Progenitor cell of endocrine pancreas (in vitro differentiated cells): Measurements from ENCODE around the gene CCR4. TPM values are rescaled to one million over a fixed set of nuclear protein-coding genes. Genes with fewer than 3 reads are reported as not detected.
A peak's percentile ranks its signal among the peaks of the same experiment; 100 is the strongest.
"Not testable (repeated sequence)": the region's sequence is repeated elsewhere in the genome, so short reads cannot be mapped to it uniquely, and the experiment has no call there.

Experiments used
- DNase-seq: peaks from one replicate; pipeline ENCODE4 v3.0.0; 2021; ENCODE audit warnings: low spot score; ENCODE audit not compliant: unreplicated experiment
- H3K27ac Mint-ChIP-seq: 2 replicates; pipeline ENCODE4 v1.8.0; 2021; ENCODE audit warnings: mild to moderate bottlenecking, moderate library complexity, mixed read lengths
- H3K27me3 Mint-ChIP-seq: 2 replicates; pipeline ENCODE4 v1.8.0; 2021; ENCODE audit warnings: mixed read lengths
- H3K36me3 Mint-ChIP-seq: 2 replicates; pipeline ENCODE4 v1.8.0; 2022; ENCODE audit warnings: mixed read lengths; ENCODE audit not compliant: insufficient read depth
- H3K4me1 Mint-ChIP-seq: 2 replicates; pipeline ENCODE4 v1.8.0; 2021; ENCODE audit warnings: low read depth, mixed read lengths
- H3K4me3 Mint-ChIP-seq: 2 replicates; pipeline ENCODE4 v1.8.0; 2021; ENCODE audit warnings: low read depth, mild to moderate bottlenecking, moderate library complexity, mixed read lengths
- H3K9me3 Mint-ChIP-seq: 2 replicates; pipeline ENCODE4 v1.8.0; 2021; ENCODE audit warnings: low read depth, mixed read lengths
- total RNA-seq: library from RNA; stranded (reverse); gene quantifications from 2 replicates; pipeline ENCODE4 v1.2.1, GENCODE V29; 2021
- TF ChIP-seq, protein P1 (sequence below): fragments of 200-600 bp; sonication (generic); IDR thresholded peaks from one replicate; pipeline ENCODE4 v1.5.0; 2021; ENCODE audit warnings: antibody characterized with exemption, mild to moderate bottlenecking; ENCODE audit not compliant: unreplicated experiment

Gene CCR4
- total RNA-seq, 1 donor from 2014 or later: not detected

DNA sequence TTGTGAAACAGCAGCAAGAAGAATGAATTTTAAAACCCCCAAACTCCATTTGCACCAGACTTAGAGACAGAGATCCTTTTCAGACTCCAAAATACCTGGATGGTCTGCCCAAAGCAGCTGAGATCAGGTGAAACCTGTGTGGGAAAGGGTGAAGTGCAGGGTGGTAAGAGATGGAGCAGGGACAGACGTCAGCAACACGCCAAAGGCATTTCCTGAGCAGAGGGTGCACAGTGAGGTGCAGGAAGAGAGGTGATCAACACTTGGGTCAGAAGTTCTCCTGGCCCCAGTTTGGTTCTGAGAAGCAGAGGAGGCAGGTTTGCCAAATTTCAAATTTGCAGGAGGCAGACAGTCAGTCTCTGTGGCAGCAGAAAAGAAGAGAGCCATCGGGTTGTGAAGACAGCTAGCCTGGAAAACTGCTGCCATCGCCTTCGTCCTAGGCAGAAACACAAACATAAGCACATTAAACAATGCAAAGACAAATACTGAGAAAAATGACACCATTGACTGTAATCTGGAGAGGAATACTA lies 9.8 kb downstream of the CCR4 start:
- peaks cover 8% of the 10 kb centered on the region for H3K9me3 Mint-ChIP-seq
- no peak overlapping the region for H3K27ac Mint-ChIP-seq
- no peak overlapping the region for H3K4me3 Mint-ChIP-seq
- peaks cover 6% of the 10 kb centered on the region for H3K27me3 Mint-ChIP-seq
- TF ChIP-seq, protein P1, sequence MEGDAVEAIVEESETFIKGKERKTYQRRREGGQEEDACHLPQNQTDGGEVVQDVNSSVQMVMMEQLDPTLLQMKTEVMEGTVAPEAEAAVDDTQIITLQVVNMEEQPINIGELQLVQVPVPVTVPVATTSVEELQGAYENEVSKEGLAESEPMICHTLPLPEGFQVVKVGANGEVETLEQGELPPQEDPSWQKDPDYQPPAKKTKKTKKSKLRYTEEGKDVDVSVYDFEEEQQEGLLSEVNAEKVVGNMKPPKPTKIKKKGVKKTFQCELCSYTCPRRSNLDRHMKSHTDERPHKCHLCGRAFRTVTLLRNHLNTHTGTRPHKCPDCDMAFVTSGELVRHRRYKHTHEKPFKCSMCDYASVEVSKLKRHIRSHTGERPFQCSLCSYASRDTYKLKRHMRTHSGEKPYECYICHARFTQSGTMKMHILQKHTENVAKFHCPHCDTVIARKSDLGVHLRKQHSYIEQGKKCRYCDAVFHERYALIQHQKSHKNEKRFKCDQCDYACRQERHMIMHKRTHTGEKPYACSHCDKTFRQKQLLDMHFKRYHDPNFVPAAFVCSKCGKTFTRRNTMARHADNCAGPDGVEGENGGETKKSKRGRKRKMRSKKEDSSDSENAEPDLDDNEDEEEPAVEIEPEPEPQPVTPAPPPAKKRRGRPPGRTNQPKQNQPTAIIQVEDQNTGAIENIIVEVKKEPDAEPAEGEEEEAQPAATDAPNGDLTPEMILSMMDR: no peak
- DNase-seq: no peak
- no peaks in the 10 kb centered on the region for H3K4me1 Mint-ChIP-seq
- peaks cover 5% of the 10 kb centered on the region for H3K36me3 Mint-ChIP-seq

DNA sequence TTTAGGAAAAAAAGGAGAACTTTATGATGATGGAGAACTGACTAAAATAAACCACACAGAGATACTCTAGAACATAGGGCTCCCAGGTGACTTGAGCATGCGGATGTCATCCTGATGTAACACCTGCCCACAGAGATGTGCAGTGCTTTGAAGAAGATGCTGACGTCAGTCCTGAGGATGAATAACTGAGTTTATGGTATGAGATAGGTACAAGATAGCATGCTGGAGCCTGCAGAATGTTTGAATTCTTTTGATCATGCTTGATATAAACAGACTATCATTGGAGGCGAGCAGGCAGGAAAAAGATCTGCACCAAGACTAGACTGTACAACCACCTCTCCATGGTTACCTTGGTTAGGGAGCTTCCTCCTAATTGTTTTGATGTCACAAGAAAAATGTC lies 12.4 kb downstream of the CCR4 start:
- TF ChIP-seq, protein P1: no peak
- H3K27me3 Mint-ChIP-seq: peaks cover 9% of the 10 kb centered on the region
- H3K4me1 Mint-ChIP-seq: peaks cover 2% of the 10 kb centered on the region
- no peak overlapping the region for H3K27ac Mint-ChIP-seq
- H3K4me3 Mint-ChIP-seq: no peak overlapping the region
- DNase-seq: no peak
- peaks cover 8% of the 10 kb centered on the region for H3K36me3 Mint-ChIP-seq
- peaks cover 16% of the 10 kb centered on the region for H3K9me3 Mint-ChIP-seq

DNA sequence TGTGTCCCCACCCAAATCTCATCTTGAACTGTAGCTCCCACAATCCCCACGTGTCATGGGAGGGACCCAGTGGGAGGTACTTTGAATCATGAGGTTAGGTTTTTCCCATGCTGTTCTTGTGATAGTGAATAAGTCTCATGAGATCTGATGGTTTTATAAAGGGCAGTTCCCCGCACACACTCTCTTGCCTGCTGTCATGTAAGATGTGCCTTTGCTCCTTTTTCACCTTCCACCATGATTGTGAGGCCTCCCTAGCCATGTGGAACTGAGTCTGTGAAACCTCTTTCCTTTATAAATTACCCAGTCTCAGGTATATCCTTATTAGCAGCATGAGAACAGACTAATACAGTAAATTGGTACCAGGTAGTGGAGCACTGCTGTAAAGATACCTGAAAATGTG lies 13.3 kb downstream of the CCR4 start:
- not testable (repeated sequence) for H3K27ac Mint-ChIP-seq, H3K27me3 Mint-ChIP-seq, H3K4me1 Mint-ChIP-seq, H3K36me3 Mint-ChIP-seq, DNase-seq, H3K4me3 Mint-ChIP-seq
- peaks cover 16% of the 10 kb centered on the region for H3K9me3 Mint-ChIP-seq

DNA sequence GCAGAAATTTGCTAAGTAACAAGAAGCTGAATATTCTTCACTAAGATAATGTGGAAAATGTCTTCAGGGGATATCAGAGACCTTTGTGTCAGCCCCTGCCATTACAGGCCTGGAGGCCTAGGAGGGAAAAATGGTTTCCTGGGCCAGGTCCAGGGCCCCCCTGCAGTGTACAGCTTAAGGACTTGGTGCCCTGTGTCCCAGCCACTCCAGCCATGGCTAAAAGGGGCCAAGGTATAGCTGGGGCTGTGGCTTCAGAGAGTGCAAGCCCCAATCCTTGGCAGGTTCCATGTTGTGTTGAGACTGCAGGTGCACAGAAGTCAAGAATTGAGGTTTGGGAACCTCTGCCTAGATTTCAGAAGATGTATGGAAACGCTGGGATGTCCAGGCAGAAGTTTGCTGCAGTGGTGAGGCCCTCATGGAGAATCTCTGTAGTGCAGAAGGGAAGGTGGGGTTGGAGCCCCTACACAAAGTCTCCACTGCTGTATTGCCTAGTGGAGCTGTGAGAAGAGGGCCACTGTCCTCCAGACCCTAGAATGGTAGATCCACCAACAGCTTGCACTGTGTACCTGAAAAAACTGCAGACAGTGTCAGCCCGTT lies 14.3 kb downstream of the CCR4 start:
- H3K4me1 Mint-ChIP-seq: peaks cover 10% of the 10 kb centered on the region
- H3K27ac Mint-ChIP-seq, DNase-seq, H3K36me3 Mint-ChIP-seq, H3K4me3 Mint-ChIP-seq, H3K27me3 Mint-ChIP-seq: not testable (repeated sequence)
- H3K9me3 Mint-ChIP-seq: peaks cover 16% of the 10 kb centered on the region

DNA sequence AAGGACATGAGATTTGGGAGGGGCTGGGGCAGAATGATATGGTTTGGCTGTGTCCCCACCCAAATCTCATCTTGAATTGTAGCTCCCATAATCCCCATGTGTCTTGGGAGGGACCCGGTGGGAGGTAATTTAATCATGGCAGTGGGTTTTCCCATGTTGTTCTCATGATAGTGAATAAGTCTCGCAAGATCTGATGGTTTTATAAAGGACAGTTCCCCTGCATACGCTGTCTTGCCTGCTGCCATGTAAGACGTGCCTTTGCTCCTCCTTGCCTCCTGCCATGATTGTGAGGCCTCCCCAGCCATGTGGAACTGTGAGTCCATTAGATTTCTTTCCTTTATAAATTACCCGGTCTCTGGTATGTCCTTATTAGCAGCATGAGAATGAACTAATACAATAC lies 15.2 kb downstream of the CCR4 start:
- peaks cover 10% of the 10 kb centered on the region for H3K4me1 Mint-ChIP-seq
- not testable (repeated sequence) for H3K36me3 Mint-ChIP-seq, H3K4me3 Mint-ChIP-seq

DNA sequence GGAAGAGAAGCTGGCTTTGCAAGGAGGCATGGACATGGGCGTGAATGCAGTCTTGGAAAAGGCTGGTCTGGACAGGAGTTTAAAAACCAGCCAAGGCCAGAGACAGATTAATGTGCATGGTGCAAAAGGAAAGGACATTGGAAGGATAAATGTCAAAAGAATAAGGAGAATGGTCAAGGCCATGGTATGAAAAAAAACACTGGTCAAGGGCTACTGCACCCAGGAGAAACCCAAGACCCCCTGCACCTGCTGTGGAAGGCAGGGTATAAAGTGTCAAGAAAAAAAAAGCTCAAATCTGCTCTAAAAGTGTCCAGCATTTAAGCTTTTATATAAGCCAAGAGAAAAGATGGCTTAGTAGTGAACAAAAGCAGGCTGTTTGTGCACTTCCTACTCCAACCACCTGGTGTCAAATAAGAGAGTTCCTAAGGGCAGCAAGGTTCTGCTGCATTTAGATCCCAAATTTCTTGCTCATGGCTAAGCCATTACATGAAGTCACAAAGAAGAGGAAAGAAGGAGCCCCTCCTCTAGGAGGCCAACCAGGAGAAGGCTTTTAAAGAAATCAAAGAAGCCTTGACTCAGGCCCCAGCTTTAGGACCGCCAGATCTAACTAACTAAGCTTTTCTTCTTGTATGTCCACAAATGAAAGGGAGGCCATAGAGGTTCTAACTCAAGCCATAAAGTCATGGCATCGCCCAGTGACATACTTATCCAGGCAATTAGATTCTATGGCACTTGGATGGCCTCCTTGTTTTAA lies 16.9 kb downstream of the CCR4 start:
- no peak overlapping the region for H3K27ac Mint-ChIP-seq
- H3K27me3 Mint-ChIP-seq: peaks cover 6% of the 10 kb centered on the region
- H3K36me3 Mint-ChIP-seq: peaks cover 8% of the 10 kb centered on the region
- no peak overlapping the region for H3K4me3 Mint-ChIP-seq
- TF ChIP-seq, protein P1: peak; percentile 15
- H3K4me1 Mint-ChIP-seq: peaks cover 14% of the 10 kb centered on the region
- DNase-seq: no peak
- H3K9me3 Mint-ChIP-seq: peaks cover 16% of the 10 kb centered on the region

More for the DNA sequence above, 15.2 kb downstream of the CCR4 start:
- not testable (repeated sequence) for H3K27me3 Mint-ChIP-seq, H3K27ac Mint-ChIP-seq, DNase-seq
- peaks cover 16% of the 10 kb centered on the region for H3K9me3 Mint-ChIP-seq
